PFSK-1 (cell line): ENCODE data around the gene SLC22A23.
A peak's percentile ranks its signal among the peaks of the same experiment; 100 is the strongest.

Experiments used
- FOXP2 ChIP-seq: optimal IDR thresholded peaks from 2 replicates; pipeline ENCODE3; 2011; ENCODE audit warnings: borderline replicate concordance, control low read depth, inconsistent platforms; ENCODE audit not compliant: insufficient read depth; ENCODE audit errors: extremely low read length, extremely low read depth
- POLR2AphosphoS5 ChIP-seq: IDR thresholded peaks from 2 replicates; pipeline ENCODE4 v1.6.1; 2012; ENCODE audit warnings: low read depth, mild to moderate bottlenecking, control low read depth, low read length, moderate library complexity
- SIN3A ChIP-seq: IDR thresholded peaks from 2 replicates; pipeline ENCODE4 v1.6.1; 2012; ENCODE audit warnings: mild to moderate bottlenecking, low read length, moderate library complexity, borderline replicate concordance; ENCODE audit not compliant: insufficient read depth
- TAF1 ChIP-seq: IDR thresholded peaks from 2 replicates; pipeline ENCODE4 v1.6.1; 2012; ENCODE audit warnings: low read length, control low read depth, borderline replicate concordance; ENCODE audit not compliant: insufficient read depth
- TF ChIP-seq, protein P1 (sequence below), 2 experiments: IDR thresholded peaks; 2 replicates each; pipeline versions ENCODE4 v1.6.1 to v1.8.0; 2011 to 2012; ENCODE audit warnings: low read depth in 2 of 2, low read length in 2 of 2, control low read depth in 1 of 2, inconsistent platforms in 1 of 2, mild to moderate bottlenecking in 1 of 2, moderate library complexity in 1 of 2; ENCODE audit not compliant: insufficient read depth in 1 of 2

SLC22A23 gene

GRCh38 chr6:3423439-3424184 lies 33.2 kb downstream of the SLC22A23 start:
- TF ChIP-seq POLR2AphosphoS5 (no peak), FOXP2 (no peak), SIN3A (no peak), TAF1 (no peak)
- TF ChIP-seq, protein P1, sequence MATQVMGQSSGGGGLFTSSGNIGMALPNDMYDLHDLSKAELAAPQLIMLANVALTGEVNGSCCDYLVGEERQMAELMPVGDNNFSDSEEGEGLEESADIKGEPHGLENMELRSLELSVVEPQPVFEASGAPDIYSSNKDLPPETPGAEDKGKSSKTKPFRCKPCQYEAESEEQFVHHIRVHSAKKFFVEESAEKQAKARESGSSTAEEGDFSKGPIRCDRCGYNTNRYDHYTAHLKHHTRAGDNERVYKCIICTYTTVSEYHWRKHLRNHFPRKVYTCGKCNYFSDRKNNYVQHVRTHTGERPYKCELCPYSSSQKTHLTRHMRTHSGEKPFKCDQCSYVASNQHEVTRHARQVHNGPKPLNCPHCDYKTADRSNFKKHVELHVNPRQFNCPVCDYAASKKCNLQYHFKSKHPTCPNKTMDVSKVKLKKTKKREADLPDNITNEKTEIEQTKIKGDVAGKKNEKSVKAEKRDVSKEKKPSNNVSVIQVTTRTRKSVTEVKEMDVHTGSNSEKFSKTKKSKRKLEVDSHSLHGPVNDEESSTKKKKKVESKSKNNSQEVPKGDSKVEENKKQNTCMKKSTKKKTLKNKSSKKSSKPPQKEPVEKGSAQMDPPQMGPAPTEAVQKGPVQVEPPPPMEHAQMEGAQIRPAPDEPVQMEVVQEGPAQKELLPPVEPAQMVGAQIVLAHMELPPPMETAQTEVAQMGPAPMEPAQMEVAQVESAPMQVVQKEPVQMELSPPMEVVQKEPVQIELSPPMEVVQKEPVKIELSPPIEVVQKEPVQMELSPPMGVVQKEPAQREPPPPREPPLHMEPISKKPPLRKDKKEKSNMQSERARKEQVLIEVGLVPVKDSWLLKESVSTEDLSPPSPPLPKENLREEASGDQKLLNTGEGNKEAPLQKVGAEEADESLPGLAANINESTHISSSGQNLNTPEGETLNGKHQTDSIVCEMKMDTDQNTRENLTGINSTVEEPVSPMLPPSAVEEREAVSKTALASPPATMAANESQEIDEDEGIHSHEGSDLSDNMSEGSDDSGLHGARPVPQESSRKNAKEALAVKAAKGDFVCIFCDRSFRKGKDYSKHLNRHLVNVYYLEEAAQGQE (IDR thresholded peaks at IDR 0.05; ENCODE audit: insufficient read depth in 1 of 2, low read depth in 2 of 2, low read length in 2 of 2), result no peak

- no peak for TF ChIP-seq FOXP2
- no peak for TF ChIP-seq POLR2AphosphoS5
These were observed 34.3 kb downstream of the SLC22A23 start for GRCh38 chr6:3422435-3423070.

- TF ChIP-seq SIN3A, result no peak
- TF ChIP-seq POLR2AphosphoS5, result no peak
- TF ChIP-seq, protein P1 (IDR thresholded peaks at IDR 0.05; ENCODE audit: insufficient read depth in 1 of 2, low read depth in 2 of 2, low read length in 2 of 2), result no peak
- TF ChIP-seq FOXP2, result no peak
- TF ChIP-seq TAF1, result peak; percentile 16; the same call in 1 of the 2 replicates
These were observed 34.9 kb downstream of the SLC22A23 start for GRCh38 chr6:3421791-3422434.

GRCh38 chr6:3421143-3421542 lies 35.7 kb downstream of the SLC22A23 start:
- TF ChIP-seq, protein P1 (IDR thresholded peaks at IDR 0.05; ENCODE audit: insufficient read depth in 1 of 2, low read depth in 2 of 2, low read length in 2 of 2), result no peak
- TF ChIP-seq TAF1 (no peak), SIN3A (no peak), FOXP2 (no peak), POLR2AphosphoS5 (no peak)

GRCh38 chr6:3419624-3420272 lies 37.1 kb downstream of the SLC22A23 start:
- TF ChIP-seq FOXP2 (no peak), POLR2AphosphoS5 (no peak), SIN3A (no peak), TAF1 (no peak)
- TF ChIP-seq, protein P1 (IDR thresholded peaks at IDR 0.05; ENCODE audit: insufficient read depth in 1 of 2, low read depth in 2 of 2, low read length in 2 of 2), result no peak
